ENCODE results near the gene EIF4G3.
"Not testable (repeated sequence)": the region's sequence is repeated elsewhere in the genome, so short reads cannot be mapped to it uniquely, and the experiment has no call there.

Gene EIF4G3

GRCh38 chr1:20931930-20932436 is 244.7 kb downstream of the EIF4G3 start:
- DNase-seq: no peak

GRCh38 chr1:20930427-20930826 is 246.3 kb downstream of the EIF4G3 start:
- DNase-seq: no peak

DNA sequence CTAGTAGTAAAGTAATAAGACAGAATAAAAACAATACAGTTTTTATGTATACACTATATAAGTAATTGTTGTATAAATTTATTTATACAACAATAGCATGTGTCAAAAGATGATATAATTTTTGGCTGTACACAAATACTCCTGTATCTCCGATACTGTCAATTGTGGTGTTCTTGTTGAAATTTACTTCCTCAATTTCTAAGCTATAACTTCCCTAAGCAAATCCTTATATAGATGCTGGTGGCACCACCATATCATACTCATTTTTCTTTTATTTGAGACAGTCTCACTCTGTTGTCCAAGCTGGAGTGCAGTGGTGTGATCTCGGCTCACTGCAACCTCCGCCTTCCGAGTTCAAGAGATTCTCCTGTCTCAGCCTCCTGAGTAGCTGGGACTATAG is 248.6 kb downstream of the EIF4G3 start:
- DNase-seq: no peak

GRCh38 chr1:20921285-20921684 is 255.4 kb downstream of the EIF4G3 start:
- DNase-seq: no peak

DNA sequence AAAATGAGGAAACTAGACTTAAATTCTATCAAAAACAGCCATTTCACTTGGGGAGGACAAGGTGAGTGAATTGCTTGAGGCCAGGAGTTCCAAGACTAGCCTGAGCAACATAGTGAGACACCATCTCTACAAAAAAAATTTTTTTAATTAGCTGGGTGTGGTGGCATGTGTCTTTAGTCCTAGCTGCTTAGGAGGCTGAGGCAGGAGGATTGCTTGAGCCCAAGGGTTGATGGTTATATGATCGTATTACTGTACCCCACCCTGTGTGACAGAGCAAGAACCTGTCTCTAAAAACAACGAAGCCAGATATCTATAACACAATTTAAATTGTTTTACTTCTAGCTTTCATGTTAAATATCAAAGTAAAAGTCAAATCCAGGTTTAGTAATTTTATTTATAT is 263.5 kb downstream of the EIF4G3 start:
- no peak for DNase-seq

- not testable (repeated sequence) for DNase-seq
These were observed 269.2 kb downstream of the EIF4G3 start for GRCh38 chr1:20907526-20907925.

- no peak for DNase-seq
These were observed 273.3 kb downstream of the EIF4G3 start for GRCh38 chr1:20903437-20903836.

DNA sequence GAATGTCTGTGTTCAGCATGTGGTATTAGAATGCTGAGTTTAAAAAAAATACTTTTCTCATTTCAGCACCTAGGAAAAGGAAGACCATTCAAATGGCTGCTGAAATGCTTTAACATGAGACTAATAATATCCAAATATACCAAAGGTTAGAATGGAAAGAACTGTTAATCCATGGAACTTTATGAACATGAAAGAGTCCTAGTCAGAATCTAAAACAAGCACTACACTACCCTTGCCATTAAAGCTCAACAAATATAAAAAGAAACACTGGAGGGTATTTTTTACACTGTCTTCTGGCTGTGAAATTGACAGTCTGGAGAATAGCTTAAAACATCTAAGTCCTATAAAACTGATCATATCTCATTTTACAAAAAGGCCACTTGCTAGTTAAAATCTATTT is 276.6 kb downstream of the EIF4G3 start:
- no peak for DNase-seq

DNA sequence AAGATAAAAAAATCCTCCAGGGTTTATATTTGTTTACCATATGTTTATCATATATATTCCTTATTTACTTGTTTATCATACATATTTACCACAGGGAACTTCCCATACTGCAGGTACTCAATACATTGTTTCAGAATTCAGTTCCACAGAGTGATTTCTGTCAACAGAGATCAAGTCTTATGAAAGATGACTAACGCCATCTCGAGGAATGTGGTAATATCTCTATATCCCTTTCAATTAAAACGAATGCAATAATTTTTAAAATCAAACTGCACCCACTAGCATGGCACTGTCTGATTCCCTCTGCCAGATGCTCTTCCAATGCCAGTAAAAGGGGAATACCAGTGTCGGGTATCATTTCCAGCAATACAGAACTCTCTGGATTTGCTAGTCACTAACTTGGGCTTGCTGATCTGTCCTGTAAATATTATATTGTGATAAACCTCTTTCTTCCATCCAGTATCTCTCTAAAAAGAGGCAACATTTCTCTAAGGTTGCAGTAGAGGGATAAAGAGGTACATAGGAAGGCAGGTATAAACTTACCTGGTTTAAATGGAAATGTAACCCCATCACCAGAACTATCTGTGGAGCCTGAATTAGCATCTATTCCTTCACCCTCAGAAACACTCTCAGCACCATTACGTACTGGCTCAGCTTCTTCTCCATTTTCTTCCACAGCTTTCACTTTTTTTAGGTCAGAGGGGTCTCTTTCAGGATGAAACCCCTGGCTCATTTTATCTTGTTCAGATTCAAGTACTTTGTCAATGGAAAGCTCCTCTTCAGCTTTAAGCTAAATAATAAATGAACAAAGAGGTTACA is 277.3 kb downstream of the EIF4G3 start:
- no peak for DNase-seq

GRCh38 chr1:20896826-20897225 is 279.9 kb downstream of the EIF4G3 start:
- DNase-seq: no peak

GRCh38 chr1:20893931-20894330 is 282.8 kb downstream of the EIF4G3 start:
- DNase-seq: no peak

GRCh38 chr1:20891091-20891490 is 285.6 kb downstream of the EIF4G3 start:
- DNase-seq: no peak

DNA sequence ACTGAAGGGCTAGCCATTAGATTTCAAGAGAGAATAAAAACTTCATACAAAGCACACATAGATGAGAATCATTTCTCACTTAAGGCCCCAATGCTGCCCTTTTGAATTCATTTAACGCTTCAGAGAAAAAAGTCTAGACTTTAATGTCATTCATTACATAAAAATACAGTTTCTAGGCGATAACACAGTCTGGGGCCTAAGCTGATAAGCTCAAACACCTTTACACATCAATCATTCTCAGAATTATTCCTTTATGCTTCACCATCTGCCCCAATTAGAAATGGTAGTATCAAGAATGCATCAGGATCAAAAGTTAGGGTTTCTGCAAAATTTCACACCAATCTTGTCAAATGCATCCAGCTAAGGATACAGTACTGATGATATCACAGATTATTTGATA is 289.5 kb downstream of the EIF4G3 start:
- DNase-seq: no peak

- DNase-seq: no peak
These were observed 291.6 kb downstream of the EIF4G3 start for GRCh38 chr1:20885121-20885520.

- DNase-seq: no peak
These were observed 292.2 kb downstream of the EIF4G3 start for GRCh38 chr1:20884513-20884912.

GRCh38 chr1:20883766-20884165 is 292.9 kb downstream of the EIF4G3 start:
- no peak for DNase-seq

- DNase-seq: no peak
These were observed 293.9 kb downstream of the EIF4G3 start for GRCh38 chr1:20882837-20883236.

- DNase-seq: no peak
These were observed 297.9 kb downstream of the EIF4G3 start for GRCh38 chr1:20878799-20879198.

DNA sequence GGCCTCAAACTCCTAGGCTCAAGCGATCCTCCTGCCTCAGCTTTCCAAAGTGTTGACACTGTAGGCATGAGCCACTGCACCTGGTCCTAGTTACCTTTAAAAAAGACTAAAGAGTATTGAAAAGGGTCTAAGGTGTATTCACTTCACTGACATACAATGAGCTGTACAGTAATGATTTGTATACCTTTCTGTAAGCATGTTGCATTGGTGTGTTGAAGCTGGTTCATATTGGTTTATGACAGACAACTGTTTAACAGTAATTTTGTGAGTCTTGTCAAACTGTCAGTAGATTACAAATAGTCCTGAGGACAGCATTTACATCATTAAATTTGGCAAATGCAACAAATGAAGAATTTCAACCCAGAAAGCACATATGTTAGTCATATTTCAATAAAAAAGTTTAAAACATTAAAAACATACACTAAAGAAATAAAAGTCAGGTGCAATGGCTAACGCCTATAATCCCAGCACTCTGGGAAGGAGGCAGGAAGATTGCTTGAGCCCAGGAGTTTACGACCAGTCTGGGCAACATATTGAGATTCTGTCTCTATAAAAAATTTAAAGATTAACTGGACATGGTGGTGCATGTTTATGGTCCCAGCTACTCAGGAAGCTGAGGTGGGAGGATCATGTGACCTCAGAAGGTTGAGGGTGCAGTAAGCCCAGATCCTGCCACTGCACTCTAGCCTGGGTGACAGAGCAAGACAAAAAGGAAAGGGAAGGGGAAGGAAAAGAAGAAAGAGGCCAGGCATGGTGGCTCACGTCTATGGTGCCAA is 301.3 kb downstream of the EIF4G3 start:
- DNase-seq: no peak

DNA sequence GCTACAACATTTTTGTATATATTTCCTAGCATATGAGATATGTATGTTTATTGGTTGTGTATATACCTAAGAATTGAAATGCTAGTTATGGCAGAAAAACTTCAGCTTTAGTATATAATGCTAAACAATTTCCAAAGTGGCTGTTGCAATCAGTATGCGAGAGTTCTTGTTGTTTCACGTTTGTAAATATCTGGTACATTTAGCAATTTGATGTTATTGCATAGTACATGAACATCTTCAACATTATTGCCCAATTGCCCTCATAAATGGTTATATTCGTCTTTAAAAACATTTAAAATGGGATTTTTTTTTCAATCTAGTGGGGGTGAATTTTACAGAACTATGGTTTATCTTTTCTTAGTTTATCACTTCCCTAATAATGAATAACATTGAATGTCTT is 303.4 kb downstream of the EIF4G3 start:
- DNase-seq: no peak

- DNase-seq: no peak
These were observed 305.3 kb downstream of the EIF4G3 start for GRCh38 chr1:20871419-20871818.

- no peak for DNase-seq
These were observed 306.0 kb downstream of the EIF4G3 start for GRCh38 chr1:20870718-20871117.

DNA sequence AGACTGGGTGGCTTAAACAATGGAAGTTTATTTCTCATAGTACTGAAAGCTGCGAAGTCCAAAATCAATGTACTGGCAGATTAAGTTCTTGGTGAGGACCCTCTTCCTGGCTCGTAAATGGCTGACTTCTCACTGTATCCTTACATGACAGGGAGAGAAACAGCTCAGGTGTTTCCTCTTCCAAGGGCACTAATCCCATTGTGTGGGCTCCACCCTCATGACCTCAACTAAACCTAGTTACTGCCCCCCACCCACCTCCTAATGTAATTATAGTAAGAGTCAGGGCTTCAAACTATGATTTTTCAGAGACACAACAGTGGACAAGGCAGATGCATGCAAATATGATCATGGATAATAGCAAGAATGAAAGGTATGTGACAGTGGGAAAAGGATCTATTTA is 308.4 kb downstream of the EIF4G3 start:
- DNase-seq: no peak

GRCh38 chr1:20867847-20868246 is 308.9 kb downstream of the EIF4G3 start:
- no peak for DNase-seq

Measured in NCI-H1930 (cell line).